HG02840 (cell line): ENCODE data around the gene CASR.

ENCODE experiments used
- ATAC-seq: cut with Tn5 transposase; IDR thresholded peaks from one replicate; pipeline ENCODE4 v1.9.1; 2021; ENCODE audit warnings: mild to moderate bottlenecking, moderate library complexity, moderate number of reproducible peaks; ENCODE audit not compliant: unreplicated experiment, low FRiP score

CASR gene

DNA sequence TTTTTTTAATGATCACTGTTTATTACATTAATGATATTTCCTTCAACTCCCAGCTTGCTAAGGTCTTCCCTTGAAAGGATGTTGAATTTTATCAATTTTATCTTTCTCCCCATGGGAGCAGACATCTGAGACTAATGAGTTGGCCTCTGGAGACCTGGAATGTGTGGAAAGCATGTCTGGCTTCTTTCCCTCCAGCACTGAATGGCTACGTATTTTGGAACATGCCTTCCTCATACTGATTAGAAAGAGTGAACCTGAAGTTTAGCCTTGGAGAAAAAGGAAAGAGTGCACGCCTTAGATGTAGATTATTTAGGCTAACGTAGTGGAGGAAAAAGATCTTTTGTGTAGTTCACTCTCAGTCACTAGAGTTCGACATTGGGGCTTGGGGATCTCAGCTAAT, 25.1 kb downstream of the CASR start:
- no peak for ATAC-seq

DNA sequence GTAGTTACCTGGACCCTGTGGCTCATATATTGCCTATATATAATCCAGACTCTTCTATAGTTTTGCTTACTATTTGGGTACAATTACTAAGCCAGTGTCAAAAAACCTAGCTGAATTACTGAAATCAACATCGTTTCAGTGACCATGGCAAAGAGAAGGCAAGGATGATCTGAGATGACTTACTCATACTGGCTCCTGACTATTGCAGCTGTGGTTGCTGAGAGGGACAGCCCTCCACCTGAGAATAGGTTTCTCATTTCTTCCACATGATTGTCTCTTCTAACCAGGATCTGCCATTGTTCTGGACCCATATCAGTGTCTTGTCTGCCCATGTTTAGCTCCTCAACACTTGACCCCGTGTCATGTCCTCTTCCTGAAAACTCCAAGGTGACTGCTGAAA, 30.2 kb downstream of the CASR start:
- no peak for ATAC-seq

DNA sequence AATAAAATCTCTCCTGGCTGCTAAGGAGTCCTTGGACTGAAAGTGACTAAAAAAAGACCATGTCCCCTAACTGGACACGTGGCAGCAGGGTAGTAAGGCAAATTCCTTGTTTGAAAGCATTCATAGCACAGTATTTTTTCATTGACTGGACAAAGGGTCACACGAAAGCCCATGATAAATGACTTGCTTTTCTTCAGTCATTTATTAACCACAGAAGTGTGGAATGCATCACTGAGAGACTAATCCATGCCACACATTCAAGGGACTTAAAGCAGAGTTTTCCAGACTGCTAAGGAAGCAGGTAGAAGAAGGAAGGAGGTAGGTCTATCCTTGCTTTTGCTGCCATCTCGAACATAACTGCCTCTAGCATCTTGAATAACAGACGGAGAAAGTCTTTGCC, 31.2 kb downstream of the CASR start:
- no peak for ATAC-seq

DNA sequence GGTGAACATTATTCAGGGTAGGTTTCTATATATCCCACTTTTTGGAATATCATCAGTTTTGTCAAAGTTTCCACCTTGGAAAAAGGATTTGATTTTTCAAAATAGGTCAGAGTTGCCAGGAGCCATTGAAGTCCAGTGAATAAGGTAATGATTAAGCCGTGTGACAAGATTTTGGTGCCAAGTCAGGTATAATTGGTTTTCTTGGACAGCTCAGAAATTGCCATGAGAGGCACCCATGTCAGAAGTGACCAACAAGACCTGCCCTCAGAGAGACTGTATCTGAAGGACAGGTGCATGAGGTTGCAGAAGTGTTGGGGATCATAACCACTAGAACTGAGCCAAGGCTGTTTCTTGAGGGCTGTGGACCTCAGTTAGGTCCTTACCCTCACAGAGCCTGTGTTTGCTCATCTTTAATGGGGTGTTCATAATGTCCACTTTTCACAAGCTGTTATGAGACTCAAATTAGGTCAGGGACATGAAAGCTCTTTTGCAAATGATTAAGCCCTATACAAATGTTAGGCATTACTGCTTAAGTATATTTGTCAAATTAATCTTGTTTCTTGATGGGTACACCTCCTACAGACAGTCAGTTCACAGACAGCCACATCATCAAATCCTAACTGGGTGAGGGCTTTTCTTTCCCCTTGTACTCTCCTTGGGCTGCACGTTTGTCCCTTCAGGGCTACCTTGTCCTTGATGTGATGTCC, 32.3 kb downstream of the CASR start:
- ATAC-seq = no peak

DNA sequence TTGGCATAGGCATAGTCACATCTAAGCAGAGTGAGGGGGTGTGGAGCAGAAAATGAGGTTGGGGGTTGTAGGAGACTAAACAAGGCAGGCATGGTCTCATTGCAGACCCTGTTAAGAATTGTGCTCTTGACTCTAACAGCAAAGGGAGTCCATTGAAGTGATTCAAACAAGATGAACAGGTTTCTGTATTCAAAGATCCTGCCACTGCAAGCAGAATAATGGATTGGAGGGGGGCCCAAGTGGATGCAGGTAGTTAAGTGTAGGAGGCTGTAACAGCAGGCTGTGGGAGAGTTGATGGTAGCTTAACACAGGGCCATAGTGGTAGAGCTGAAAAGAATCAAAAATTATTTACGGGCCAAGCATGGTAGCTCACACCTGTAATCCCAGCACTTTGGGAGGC, 34.4 kb downstream of the CASR start:
- ATAC-seq = no peak

DNA sequence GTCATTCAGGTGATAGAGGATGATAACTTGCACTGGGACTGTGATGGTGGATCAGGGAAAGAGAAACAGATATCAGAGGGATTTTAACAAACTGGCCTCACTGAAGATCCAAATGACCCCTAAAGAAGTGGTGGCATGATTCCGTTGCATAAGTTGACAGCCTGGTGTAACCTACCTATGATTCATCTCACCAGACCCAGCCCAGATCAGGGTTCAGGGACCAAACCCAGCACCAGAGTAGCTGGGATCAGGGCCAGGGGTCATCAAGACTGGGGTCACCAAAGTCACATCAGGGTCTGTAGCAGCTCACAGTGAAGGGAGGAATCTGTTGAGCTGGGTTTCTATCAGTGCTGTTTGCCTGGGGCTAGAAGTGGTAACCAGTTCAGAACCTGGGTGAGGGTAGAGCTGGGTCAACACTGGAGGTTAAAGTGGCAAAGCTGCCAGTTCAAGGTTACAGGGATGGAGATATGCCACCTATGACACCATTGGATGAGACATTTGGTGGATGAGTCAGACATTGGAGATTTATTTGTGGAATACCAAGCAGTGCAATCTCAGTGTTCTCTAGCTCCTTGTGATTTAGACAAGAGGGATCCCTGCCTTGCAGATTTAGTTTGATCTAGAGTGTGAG, 35.9 kb downstream of the CASR start:
- no peak for ATAC-seq

DNA sequence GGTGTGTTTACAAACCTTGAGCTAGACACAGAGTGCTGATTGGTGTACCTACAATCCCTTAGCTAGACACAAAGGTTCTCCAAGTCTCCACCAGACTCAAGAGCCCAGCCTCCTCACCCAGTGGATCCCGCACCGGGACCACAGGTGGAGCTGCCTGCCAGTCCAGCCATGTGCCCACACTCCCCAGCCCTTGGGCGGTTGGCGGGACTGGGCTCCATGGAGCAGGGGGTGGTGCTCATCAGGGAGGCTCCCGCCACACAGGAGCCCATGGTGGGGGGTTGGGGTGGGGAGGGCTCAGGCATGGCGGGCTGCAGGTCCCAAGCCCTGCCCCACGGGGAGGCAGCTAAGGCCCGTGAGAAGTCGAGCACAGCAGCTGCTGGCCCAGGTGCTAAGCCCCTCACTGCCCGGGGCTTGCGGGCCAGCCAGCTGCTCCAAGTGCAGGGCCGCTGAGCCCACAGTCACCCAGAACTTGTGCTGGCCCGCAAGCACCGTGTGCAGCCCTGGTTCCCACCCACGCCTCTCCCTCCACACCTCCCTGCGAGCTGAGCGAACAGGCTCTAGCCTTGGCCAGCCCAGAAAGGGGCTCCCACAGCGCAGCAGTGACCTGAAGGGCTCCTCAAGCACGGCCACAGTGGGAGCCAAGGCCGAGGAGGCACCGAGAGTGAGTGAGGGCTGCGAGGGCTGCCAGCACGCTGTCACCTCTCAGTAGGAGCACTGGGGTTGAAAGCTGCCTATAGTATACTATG, 43.7 kb downstream of the CASR start:
- ATAC-seq = no peak

DNA sequence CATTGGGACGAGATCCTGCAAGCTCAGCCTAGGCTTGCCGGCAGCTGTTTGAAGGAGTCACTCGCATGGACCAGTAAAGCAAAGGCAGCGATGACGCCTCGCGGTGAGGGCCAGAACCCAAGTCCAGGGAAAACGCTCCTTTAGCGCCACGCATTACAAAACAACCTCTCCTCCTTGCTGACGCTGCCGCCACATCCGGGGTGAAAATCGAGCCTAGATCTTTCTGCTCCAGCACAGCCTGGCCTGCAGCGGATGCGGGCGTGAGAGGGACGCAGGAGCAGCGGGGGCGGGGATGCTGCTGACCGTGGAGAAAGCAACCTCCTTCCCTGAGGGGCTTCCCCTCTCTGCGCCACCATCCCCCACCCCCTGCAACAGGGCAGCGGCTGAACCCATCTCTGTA, 46.7 kb downstream of the CASR start:
- no peak for ATAC-seq

DNA sequence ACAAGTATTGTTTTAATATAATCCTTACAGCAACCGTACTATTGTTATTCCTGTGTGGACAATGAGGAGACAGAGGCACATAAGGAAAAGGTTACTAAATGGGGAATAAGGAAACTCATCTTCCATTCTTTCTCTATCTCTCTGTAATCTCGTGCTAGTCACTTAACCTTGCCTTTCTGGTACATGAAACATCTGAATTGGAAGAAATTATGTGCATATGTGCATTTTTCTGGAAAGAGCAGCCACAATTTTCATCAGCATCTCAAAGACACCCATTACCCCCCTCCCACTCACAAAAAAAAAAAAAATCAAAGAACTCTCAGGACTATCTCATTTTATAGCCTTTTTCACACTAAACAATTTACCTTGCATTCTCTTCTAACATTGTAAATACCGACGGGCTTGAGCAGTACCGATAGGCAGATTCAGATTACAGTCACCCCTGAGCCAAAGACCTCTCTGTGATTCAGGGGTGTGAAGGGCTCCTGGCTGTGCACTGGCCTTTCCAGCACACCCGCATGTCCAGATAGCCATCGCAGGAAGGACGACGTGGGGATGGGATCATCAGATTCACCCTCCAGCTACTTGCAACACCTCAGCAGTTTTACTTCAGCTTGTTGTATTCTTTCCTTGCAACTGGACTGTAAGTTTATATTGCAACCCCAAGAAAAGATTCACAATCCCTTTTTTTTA, 48.1 kb downstream of the CASR start:
- ATAC-seq = no peak

DNA sequence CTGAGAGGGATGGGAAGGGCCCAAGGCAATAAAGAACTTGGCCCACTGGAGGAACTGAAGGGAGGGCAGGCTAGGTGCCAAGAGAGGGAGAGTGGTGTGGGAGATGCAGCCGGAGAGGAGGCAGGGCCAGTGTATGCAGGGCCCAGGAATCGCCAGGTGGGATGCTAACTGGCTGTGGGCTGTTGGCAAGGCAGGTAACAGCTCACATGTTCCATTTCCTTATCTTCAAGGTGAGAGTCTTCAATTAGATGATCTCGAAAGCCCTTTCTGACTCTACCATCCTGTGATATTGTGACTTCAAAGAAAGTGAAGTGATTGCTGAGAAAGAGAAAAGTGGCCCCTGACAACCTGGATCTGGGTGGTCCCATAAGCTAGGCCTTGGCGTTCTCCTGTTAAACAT, 49.0 kb downstream of the CASR start:
- ATAC-seq = no peak

DNA sequence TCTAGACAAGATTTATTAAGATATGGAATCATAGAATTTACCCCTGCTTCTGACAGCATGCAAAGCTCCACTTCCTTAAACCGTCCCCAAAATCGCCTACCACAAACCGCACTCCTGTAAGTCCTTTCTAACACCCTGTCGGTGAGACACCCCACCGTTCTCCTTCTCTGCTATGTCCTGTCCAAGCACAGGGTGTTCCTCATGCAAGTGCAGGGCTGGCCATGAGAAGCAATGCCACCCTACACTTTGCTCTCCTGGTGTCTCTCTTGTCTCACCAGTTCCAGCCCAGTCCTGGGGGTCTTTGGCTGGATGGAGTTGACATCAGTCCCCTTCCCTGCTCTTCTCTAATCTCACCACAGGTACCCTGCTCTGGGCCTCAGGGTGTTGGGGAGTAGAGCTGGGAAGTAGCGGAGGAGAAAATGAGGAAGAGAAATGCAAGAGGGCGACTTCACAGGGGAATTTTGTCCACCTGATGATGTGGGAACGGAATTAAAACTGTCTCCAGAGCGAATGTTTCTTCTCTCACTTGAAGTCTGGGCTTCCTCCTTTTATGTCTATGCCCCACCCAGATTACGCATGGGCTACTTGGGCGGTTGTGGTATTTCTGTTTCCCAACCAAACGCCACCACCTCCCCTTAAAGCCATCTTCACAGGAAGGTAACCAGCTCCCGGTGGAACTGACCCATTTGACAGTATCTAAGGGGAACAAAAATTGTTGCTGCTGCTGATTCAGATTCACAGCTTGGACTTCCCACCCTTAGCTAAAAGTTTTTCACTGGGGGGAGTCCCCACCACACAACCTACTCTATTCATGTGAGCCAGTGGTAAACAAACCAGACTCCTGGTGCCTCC, 49.9 kb downstream of the CASR start:
- peak; percentile 55 for ATAC-seq

DNA sequence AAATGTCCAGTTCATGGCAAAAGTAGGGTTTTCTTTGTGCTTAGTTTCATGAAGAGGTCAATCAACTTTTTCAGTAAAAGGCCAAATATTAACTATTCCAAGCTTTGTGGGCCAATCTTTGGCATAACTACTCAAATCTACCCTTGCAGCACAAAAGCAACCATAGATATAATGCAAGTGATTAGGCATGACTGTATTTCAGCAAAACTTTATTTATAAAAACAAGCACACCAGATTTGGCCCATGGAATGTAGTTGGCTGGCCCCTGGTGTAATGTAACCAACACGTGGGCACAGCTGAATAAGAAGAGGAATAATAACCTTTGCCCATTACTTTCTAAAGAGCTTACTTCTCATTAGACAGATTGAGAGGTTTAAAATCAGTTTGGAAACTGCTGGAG, 50.6 kb downstream of the CASR start:
- no peak for ATAC-seq

DNA sequence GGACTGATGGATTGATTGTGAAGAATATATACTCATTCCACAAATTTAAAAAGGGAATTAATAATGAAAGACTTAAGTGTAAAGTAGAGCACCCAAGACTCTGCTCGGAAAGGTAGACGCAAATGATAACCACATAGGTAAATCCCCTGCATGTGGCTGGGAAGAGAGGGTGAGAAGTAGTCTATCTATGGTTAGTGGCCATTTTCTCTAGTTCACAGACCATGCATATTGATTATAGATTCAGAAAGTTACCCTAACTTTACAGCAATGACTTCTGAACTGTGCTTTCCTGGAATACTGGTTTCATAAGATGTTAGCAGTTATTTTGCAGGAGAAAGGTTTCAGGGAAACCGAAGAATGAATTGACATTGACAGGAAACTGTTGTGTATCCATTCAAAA, 51.7 kb downstream of the CASR start:
- ATAC-seq = peak; percentile 43

DNA sequence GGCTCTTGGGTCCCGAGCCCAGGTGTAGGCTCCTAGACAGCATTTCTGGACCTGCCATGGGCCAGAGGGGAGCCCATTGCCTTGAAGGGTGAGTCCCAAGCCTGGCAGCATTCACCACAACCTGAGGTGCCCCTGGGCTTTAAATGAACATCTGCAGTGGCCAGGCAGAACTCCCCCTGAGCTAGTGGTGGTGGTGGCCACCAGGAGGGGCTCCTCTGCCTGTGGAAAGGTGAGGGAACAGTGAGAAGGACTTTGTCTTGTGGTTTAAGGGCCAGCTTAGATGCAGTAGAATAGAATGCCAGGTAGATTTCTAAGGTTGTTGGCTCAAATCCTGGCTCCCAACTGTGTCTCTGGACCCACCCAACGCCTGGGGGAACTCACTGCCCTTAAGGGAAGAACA, 55.6 kb downstream of the CASR start:
- no peak for ATAC-seq

DNA sequence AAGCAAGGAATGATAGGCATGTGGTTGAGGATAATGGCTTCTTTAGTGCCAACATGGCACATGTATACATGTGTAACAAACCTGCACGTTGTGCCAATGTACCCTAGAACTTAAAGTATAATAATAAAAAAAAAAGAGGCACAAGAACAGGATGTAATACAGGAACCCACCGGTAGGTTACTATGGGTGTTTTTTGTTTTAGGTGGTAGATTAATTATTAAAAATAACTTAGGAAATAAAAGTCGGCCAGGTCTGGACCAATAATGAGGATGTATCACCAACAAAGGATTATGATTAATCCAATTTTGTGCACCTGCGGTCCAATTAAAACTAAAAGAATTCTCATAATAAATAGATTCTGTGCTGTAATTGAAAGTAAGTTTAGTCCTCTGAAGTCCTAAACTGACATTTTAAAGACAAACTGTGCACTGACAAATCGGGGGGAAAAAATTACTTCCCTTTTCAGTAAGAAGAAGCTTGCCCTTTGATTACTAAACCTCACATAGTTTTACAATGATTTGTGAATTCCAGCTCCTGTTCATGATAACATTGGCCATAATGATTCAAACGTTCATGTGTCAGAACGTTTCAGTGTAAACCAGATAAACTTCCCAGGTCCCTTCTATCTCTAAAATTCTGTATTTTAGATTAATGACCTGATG, 62.2 kb downstream of the CASR start:
- ATAC-seq = no peak

DNA sequence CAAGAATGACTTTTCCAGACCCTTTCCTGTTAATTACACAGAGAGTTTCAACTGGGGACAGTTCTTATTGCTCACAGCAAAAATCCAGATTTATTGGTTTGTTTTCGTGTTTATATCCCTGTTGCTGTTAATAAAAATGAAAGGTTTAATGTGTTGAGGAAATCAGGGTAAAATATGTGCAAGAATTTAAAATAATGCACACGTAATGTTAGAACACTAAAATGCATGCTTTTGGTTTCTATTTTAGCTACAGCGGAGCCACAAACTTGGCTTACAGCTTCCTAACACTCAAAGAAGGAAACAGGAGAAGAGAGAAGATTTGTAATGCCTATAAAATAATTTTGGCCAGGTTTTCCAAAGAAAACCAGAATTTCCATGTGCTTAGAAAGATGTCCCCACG, 62.7 kb downstream of the CASR start:
- no peak for ATAC-seq

DNA sequence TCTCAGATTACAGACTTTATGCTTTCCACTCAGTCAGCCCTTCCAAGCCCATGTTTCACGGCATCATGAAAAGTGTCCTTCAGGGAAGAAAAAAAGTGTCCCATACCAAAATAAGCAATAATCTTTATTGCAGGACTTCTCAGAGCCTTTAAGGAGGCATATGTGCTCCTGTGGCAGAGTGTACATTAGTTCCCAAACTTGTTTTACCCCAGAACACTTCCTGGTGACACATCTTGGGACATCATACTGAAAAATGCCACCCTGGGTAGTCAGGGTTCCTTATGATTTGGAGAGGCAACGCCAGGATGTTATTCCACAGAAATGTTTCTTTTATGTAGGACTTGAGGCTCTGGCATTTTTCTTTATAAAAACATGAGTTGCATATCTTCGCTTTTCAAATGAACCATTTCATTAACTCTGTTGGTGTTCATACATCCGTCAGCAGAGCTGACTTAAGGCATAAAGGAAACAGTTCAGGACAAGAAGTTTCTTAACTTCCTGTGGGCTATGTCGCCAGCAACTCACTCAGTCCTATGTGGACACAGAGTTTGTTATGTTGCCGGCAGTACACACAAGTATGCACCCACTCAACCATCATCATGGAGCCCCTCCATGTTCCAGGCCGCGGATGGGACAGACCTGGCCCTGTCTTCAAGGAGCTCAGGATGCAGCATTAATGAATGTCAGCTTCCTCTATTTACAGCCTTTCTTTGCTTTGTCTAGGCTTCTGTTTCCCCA, 63.8 kb downstream of the CASR start:
- ATAC-seq = peak; percentile 28

DNA sequence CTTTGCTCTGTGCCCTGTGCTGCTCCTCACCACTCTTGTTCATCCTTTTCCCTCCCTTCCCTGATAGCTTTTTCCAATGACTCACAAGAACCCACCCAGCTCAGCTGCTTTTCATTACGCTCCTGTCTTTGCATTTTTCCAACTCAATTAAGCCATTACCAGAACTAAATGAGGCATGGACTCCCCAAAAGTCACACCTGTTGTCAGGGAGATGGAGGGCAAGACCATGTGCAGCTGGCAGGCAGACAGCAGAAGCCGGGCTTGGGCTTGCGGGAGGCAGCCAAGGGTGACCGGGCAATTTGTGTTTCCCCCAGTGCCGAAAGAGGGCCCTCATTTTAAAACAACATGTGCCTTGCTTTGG, 64.3 kb downstream of the CASR start:
- peak; percentile 52 for ATAC-seq

DNA sequence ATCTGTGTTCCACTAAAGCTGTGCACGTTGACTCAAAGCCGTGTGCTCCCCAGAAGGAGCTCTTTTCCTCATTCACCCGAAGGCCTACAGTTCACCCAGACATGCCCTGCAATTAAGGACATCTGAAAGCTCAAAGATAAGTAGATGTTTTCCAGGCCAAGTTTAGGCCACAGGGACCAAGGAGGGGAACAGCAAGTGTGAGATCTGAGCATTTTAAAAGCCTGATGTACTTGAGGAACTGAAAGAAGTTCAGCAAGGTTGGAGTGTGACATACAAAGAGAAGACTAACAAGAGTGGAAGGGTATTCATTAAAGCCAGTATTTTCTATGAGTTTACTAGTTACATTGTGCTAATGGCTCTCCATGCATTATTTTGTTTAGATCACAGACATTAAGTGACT, 68.0 kb downstream of the CASR start:
- no peak for ATAC-seq
